GM23338 (cell line): ENCODE measurements around the gene DOCK2. TPM values are rescaled to one million over a fixed set of nuclear protein-coding genes. Genes with fewer than 3 reads are reported as not detected.

ENCODE experiments used
- ATAC-seq: fragments of 200-7000 bp; cut with Tn5 transposase; 3 replicates; pipeline ENCODE4 v1.9.1; 2020
- DNase-seq: peaks from one replicate; pipeline ENCODE4 v3.0.0-alpha.2; 2015; ENCODE audit warnings: low spot score
- H2AFZ ChIP-seq: fragments of 200-600 bp; sonication (generic); 2 replicates; pipeline ENCODE4 v1.8.0; 2016; ENCODE audit warnings: antibody characterized with exemption, mild to moderate bottlenecking, moderate library complexity
- H3F3A ChIP-seq: fragments of 200-600 bp; sonication (generic); replicated peaks from 2 replicates; pipeline ENCODE4 v1.8.0; 2017; ENCODE audit warnings: antibody characterized with exemption, mixed run types, low read depth
- H3K27ac ChIP-seq: fragments of 200-600 bp; sonication (generic); 2 replicates; pipeline ENCODE4 v1.6.1; 2016; ENCODE audit warnings: low read depth
- H3K27me3 ChIP-seq: fragments of 200-600 bp; sonication (generic); 2 replicates; pipeline ENCODE4 v1.8.0; 2016; ENCODE audit warnings: mild to moderate bottlenecking, mixed run types, moderate library complexity; ENCODE audit not compliant: insufficient read depth
- H3K36me3 ChIP-seq: fragments of 200-600 bp; sonication (generic); 2 replicates; pipeline ENCODE4 v1.8.0; 2016; ENCODE audit warnings: mild to moderate bottlenecking; ENCODE audit not compliant: insufficient read depth
- H3K4me1 ChIP-seq: fragments of 200-600 bp; sonication (generic); 2 replicates; pipeline ENCODE4 v1.8.0; 2016; ENCODE audit warnings: mild to moderate bottlenecking, moderate library complexity; ENCODE audit not compliant: insufficient read depth
- H3K4me2 ChIP-seq: fragments of 200-600 bp; sonication (generic); 2 replicates; pipeline ENCODE4 v1.7.1; 2017; ENCODE audit warnings: mixed run types
- H3K4me3 ChIP-seq: fragments of 200-600 bp; sonication (generic); 2 replicates; pipeline ENCODE4 v1.6.1; 2016; ENCODE audit warnings: mixed run types
- H3K79me2 ChIP-seq: fragments of 200-600 bp; sonication (generic); replicated peaks from 2 replicates; pipeline ENCODE4 v1.8.0; 2017; ENCODE audit warnings: mild to moderate bottlenecking; ENCODE audit not compliant: insufficient read depth
- H3K9me2 ChIP-seq: fragments of 200-600 bp; sonication (generic); 2 replicates; pipeline ENCODE4 v1.8.0; 2017; ENCODE audit not compliant: insufficient read depth
- H4K20me1 ChIP-seq: fragments of 200-600 bp; sonication (generic); replicated peaks from 2 replicates; pipeline ENCODE4 v1.8.0; 2017; ENCODE audit warnings: mild to moderate bottlenecking; ENCODE audit not compliant: insufficient read depth
- H3K27ac Mint-ChIP-seq: 2 replicates; pipeline ENCODE4 v1.8.0; 2020; ENCODE audit warnings: inconsistent platforms, mild to moderate bottlenecking, moderate library complexity, mixed read lengths
- H3K27me3 Mint-ChIP-seq: 3 replicates; pipeline ENCODE4 v1.8.0; 2022; ENCODE audit warnings: low read depth, mild to moderate bottlenecking, moderate library complexity, mixed read lengths, inconsistent platforms; ENCODE audit not compliant: insufficient read depth, poor library complexity
- H3K36me3 Mint-ChIP-seq: 3 replicates; pipeline ENCODE4 v1.8.0; 2021; ENCODE audit warnings: low read depth, mild to moderate bottlenecking, inconsistent platforms, moderate library complexity, mixed read lengths
- H3K4me1 Mint-ChIP-seq: 3 replicates; pipeline ENCODE4 v1.8.0; 2020; ENCODE audit warnings: mild to moderate bottlenecking, inconsistent platforms, mixed read lengths
- H3K4me3 Mint-ChIP-seq: 3 replicates; pipeline ENCODE4 v1.8.0; 2021; ENCODE audit warnings: moderate library complexity, mild to moderate bottlenecking, inconsistent platforms, mixed read lengths
- H3K9me3 Mint-ChIP-seq: 3 replicates; pipeline ENCODE4 v1.8.0; 2020; ENCODE audit warnings: moderate library complexity, mild to moderate bottlenecking, inconsistent platforms, mixed read lengths
- CREB1 ChIP-seq: fragments of 250-450 bp; sonication (Bioruptor Pico); IDR thresholded peaks from 2 replicates; pipeline ENCODE4 v1.5.0; 2020; ENCODE audit warnings: low read depth, mild to moderate bottlenecking, moderate library complexity
- ETS1 ChIP-seq: IDR thresholded peaks from 2 replicates; pipeline ENCODE4 v1.6.1; 2016; ENCODE audit warnings: antibody characterized with exemption
- EZH2 ChIP-seq: fragments of 200-600 bp; sonication (generic); IDR thresholded peaks from one replicate; pipeline ENCODE4 v1.8.0; 2017; ENCODE audit warnings: antibody characterized with exemption, mild to moderate bottlenecking, low read depth; ENCODE audit not compliant: unreplicated experiment
- REST ChIP-seq: IDR thresholded peaks from one replicate; pipeline ENCODE4 v1.6.1; 2018; ENCODE audit warnings: antibody characterized with exemption; ENCODE audit not compliant: unreplicated experiment
- STAT1 ChIP-seq: IDR thresholded peaks from one replicate; pipeline ENCODE4 v1.6.1; 2016; ENCODE audit warnings: antibody characterized with exemption; ENCODE audit not compliant: unreplicated experiment
- ZNF114 ChIP-seq: fragments of 250-450 bp; sonication (Bioruptor Pico); IDR thresholded peaks from 2 replicates; pipeline ENCODE4 v1.5.0; 2020; ENCODE audit warnings: mild to moderate bottlenecking, moderate library complexity
- ZNF331 ChIP-seq: fragments of 250-450 bp; sonication (Bioruptor Pico); IDR thresholded peaks from 2 replicates; pipeline ENCODE4 v1.5.0; 2020; ENCODE audit warnings: low read depth, mild to moderate bottlenecking, moderate library complexity
- polyA plus RNA-seq: library from polyadenylated mRNA; unstranded; fragments of >200 nt; fragmentation: Nextera tagmentation; extraction: Ambion mirVana; gene quantifications from 2 replicates; pipeline ENCODE4 v1.2.1, GENCODE V29; 2016
- total RNA-seq: library from RNA; depleted of rRNA; stranded (reverse); fragments of >200 nt; shearing (Covaris generic); gene quantifications from 2 replicates; pipeline ENCODE4 v1.2.3, GENCODE V29; 2014
- TF ChIP-seq, protein P1 (sequence below): fragments of 250-450 bp; sonication (Bioruptor Pico); IDR thresholded peaks from 2 replicates; pipeline ENCODE4 v1.5.0; 2020; ENCODE audit warnings: mild to moderate bottlenecking, moderate library complexity

Gene DOCK2
- total and polyA plus RNA-seq, 2 experiments from 2014 or later = 3.7 to 9.4 TPM

- TF ChIP-seq ZNF114 (CRISPR knock-in tag) (no peak), CREB1 (CRISPR knock-in tag) (no peak), ETS1 (no peak), REST (no peak), STAT1 (no peak), ZNF331 (CRISPR knock-in tag) (no peak), EZH2 (no peak)
- TF ChIP-seq, protein P1, sequence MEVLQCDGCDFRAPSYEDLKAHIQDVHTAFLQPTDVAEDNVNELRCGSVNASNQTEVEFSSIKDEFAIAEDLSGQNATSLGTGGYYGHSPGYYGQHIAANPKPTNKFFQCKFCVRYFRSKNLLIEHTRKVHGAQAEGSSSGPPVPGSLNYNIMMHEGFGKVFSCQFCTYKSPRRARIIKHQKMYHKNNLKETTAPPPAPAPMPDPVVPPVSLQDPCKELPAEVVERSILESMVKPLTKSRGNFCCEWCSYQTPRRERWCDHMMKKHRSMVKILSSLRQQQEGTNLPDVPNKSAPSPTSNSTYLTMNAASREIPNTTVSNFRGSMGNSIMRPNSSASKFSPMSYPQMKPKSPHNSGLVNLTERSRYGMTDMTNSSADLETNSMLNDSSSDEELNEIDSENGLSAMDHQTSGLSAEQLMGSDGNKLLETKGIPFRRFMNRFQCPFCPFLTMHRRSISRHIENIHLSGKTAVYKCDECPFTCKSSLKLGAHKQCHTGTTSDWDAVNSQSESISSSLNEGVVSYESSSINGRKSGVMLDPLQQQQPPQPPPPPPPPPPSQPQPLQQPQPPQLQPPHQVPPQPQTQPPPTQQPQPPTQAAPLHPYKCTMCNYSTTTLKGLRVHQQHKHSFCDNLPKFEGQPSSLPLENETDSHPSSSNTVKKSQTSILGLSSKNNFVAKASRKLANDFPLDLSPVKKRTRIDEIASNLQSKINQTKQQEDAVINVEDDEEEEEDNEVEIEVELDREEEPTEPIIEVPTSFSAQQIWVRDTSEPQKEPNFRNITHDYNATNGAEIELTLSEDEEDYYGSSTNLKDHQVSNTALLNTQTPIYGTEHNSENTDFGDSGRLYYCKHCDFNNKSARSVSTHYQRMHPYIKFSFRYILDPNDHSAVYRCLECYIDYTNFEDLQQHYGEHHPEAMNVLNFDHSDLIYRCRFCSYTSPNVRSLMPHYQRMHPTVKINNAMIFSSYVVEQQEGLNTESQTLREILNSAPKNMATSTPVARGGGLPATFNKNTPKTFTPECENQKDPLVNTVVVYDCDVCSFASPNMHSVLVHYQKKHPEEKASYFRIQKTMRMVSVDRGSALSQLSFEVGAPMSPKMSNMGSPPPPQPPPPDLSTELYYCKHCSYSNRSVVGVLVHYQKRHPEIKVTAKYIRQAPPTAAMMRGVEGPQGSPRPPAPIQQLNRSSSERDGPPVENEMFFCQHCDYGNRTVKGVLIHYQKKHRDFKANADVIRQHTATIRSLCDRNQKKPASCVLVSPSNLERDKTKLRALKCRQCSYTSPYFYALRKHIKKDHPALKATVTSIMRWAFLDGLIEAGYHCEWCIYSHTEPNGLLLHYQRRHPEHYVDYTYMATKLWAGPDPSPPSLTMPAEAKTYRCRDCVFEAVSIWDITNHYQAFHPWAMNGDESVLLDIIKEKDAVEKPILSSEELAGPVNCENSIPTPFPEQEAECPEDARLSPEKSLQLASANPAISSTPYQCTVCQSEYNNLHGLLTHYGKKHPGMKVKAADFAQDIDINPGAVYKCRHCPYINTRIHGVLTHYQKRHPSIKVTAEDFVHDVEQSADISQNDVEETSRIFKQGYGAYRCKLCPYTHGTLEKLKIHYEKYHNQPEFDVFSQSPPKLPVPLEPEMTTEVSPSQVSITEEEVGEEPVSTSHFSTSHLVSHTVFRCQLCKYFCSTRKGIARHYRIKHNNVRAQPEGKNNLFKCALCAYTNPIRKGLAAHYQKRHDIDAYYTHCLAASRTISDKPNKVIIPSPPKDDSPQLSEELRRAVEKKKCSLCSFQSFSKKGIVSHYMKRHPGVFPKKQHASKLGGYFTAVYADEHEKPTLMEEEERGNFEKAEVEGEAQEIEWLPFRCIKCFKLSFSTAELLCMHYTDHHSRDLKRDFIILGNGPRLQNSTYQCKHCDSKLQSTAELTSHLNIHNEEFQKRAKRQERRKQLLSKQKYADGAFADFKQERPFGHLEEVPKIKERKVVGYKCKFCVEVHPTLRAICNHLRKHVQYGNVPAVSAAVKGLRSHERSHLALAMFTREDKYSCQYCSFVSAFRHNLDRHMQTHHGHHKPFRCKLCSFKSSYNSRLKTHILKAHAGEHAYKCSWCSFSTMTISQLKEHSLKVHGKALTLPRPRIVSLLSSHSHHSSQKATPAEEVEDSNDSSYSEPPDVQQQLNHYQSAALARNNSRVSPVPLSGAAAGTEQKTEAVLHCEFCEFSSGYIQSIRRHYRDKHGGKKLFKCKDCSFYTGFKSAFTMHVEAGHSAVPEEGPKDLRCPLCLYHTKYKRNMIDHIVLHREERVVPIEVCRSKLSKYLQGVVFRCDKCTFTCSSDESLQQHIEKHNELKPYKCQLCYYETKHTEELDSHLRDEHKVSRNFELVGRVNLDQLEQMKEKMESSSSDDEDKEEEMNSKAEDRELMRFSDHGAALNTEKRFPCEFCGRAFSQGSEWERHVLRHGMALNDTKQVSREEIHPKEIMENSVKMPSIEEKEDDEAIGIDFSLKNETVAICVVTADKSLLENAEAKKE (CRISPR knock-in tag) = no peak
- Histone ChIP-seq H2AFZ (no peak overlapping the region), H3K36me3 (no peaks in the 10 kb centered on the region), H3K9me2 (no peaks in the 10 kb centered on the region), H3K4me2 (no peak overlapping the region), H3K27ac (no peak overlapping the region), H3K79me2 (no peaks in the 10 kb centered on the region), H4K20me1 (no peaks in the 10 kb centered on the region), H3F3A (no peaks in the 10 kb centered on the region), H3K4me1 (no peaks in the 10 kb centered on the region), H3K4me3 (no peak overlapping the region), H3K27me3 (no peaks in the 10 kb centered on the region)
- DNase-seq (no peak), ATAC-seq (no peak)
- Mint-ChIP-seq H3K4me1 (no peaks in the 10 kb centered on the region; the same call in 2 of the 3 replicates), H3K9me3 (no peaks in the 10 kb centered on the region), H3K4me3 (no peak overlapping the region), H3K27ac (no peak overlapping the region), H3K36me3 (no peaks in the 10 kb centered on the region), H3K27me3 (no peaks in the 10 kb centered on the region)
Observed at GRCh38 chr5:170025853-170026252, 388.8 kb downstream of the DOCK2 start.
